ENCODE data around the gene HRH3. TPM values are rescaled to one million over a fixed set of nuclear protein-coding genes. Genes with fewer than 3 reads are reported as not detected.

HRH3 gene
- total RNA-seq, 1 experiment from 2014 or later = 1.8 TPM

GRCh38 chr20:62192635-62193034, 27.4 kb downstream of the HRH3 start:
- TF ChIP-seq CTCF (conservative IDR thresholded peaks at IDR 0.05) = no peak
- Histone ChIP-seq H2BK5ac (ENCODE audit: insufficient read length, low read length) (no peak overlapping the region), H2AK5ac (ENCODE audit: insufficient read length, low read length) (no peak overlapping the region), H4K8ac (replicated peaks; ENCODE audit: insufficient read length, low read depth, low read length) (no peak overlapping the region), H3K27ac (ENCODE audit: insufficient read length, low read depth, low read length) (no peak overlapping the region), H3K56ac (ENCODE audit: insufficient read length, low read depth, low read length) (no peak overlapping the region), H2BK120ac (ENCODE audit: low read depth, low read length, poor library complexity, severe bottlenecking) (no peak overlapping the region), H3K18ac (ENCODE audit: insufficient read length, low read depth, low read length) (no peak overlapping the region), H3K4me2 (ENCODE audit: insufficient read depth, insufficient read length, low read length) (no peak overlapping the region), H2BK12ac (ENCODE audit: insufficient read length, low read depth, low read length) (no peak overlapping the region), H3K9me3 (ENCODE audit: control insufficient read depth, low read depth, low read length) (no peaks in the 10 kb centered on the region), H3K14ac (ENCODE audit: insufficient read depth, low read length) (no peak overlapping the region), H4K5ac (ENCODE audit: insufficient read length, low read depth, low read length) (no peak overlapping the region), H3K27me3 (ENCODE audit: insufficient read depth, low read length) (no peaks in the 10 kb centered on the region), H3K79me2 (ENCODE audit: insufficient read depth, low read length) (no peaks in the 10 kb centered on the region; the same call in 1 of the 2 replicates), H2BK20ac (ENCODE audit: low read depth, low read length, poor library complexity, severe bottlenecking) (no peak overlapping the region), H3K4ac (ENCODE audit: low read depth, low read length) (no peak overlapping the region), H2AFZ (ENCODE audit: low read length) (no peak overlapping the region), H4K91ac (ENCODE audit: insufficient read length, low read depth, low read length) (no peak overlapping the region), H3K4me1 (ENCODE audit: insufficient read depth, low read length) (no peaks in the 10 kb centered on the region), H3K23ac (ENCODE audit: insufficient read length, low read depth, low read length) (no peak overlapping the region), H3K9ac (ENCODE audit: extremely low read depth, insufficient read length, low read length) (no peak overlapping the region), H3K23me2 (ENCODE audit: insufficient read length, low read depth, low read length, poor library complexity, severe bottlenecking) (no peaks in the 10 kb centered on the region), H2BK15ac (ENCODE audit: low read depth, low read length) (no peak overlapping the region), H3K79me1 (ENCODE audit: insufficient read depth, low read depth, low read length, poor library complexity, severe bottlenecking) (no peaks in the 10 kb centered on the region), H4K20me1 (ENCODE audit: control insufficient read depth, insufficient read depth, insufficient read length) (no peaks in the 10 kb centered on the region), H3T11ph (ENCODE audit: low read length) (no peak overlapping the region)
- H3K27me3 Mint-ChIP-seq (ENCODE audit: low read depth) = no peaks in the 10 kb centered on the region
- H3K4me1 Mint-ChIP-seq = no peaks in the 10 kb centered on the region
- WGBS (ENCODE audit: extremely low coverage, insufficient read length, low lambda C conversion rate) = no CpG with 5 or more reads among the region's 10 CpGs
- H3K36me3 Mint-ChIP-seq (ENCODE audit: insufficient read depth in 1 of 3, low read depth in 3 of 3) = peaks cover 2 to 8% (median 5%) of the 10 kb centered on the region in 3 experiments; a peak in 5 of 7 replicates
- H3K27ac Mint-ChIP-seq = no peak overlapping the region; a peak in 1 of 7 replicates
- H3K4me3 Mint-ChIP-seq = no peak overlapping the region
- H3K9me3 Mint-ChIP-seq = no peaks in the 10 kb centered on the region
- no peak for DNase-seq
